CD1c-positive myeloid dendritic cell (primary cell): Measurements from ENCODE around the gene CLN3.
"Not testable (repeated sequence)": the region's sequence is repeated elsewhere in the genome, so short reads cannot be mapped to it uniquely, and the experiment has no call there.

Experiments
- DNase-seq: peaks from one replicate; pipeline ENCODE4 v3.0.0-alpha.2; 2016; ENCODE audit errors: extremely low spot score

CLN3 gene

GRCh38 chr16:28491970-28492474, at the start of gene CLN3:
CLN3 (minus strand) TSS chr16:28492074; CDS start chr16:28491759, 315 bp downstream.
- peak; percentile 94 for DNase-seq

DNA sequence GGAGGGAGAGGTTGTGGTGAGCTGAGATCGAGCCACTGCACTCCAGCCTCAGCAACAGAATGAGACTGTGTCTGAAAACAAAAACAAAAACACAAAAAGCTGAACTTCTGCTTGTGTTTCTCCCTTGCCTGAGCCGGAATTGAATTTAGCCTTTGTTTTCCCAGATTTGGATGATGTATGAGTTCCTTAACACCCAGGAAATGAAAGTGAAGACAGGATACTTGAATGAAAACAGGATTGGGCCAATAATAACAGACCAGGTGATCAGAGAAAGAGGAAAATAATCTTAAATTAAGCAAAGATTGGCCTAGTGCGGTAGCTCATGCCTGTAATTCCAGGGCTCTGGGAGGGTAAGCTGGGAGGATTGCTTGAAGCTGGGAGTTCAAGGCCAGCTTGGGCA, 48.5 kb upstream of the CLN3 start:
- DNase-seq: no peak

DNA sequence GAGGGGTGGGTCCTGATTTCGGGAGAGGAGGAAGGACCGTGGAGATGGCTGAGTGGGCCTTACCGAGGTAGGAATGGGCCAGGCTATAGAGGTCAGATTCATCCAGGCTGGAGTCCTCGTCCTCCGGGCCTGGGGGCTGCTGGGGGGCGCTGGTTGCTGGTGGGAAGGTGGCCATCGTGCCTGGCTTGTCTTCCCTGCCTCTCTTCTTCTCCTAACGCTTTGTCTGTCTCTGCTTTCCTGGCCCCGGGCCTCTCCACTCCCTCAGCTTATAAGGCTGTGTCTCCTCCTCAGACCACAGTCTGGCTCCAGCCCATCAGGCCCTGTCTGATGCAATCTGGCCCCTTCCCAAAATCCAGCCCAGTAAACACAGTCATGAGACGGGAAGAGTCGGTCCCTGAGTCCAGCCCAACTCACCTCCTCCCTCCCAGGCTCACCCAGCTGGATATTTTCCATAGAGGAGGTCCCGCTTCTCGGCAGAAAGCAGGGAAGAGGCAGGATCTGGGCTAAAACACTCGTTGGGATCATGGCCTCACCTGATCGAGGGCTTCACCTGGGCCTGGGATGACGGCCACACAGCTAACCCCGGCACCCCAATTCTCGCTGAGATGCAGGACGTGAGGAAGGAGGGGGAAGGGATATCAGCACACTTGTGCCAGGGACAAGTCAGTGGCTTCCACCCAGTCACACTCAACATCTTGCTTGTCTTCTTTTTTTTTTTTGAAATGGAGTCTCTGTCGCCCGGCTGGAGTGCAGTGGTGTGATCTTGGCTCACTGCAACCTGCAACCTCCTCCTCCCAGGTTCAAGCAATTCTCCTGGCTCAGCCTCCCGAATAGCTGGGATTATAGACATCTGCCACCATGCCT, 47.1 kb upstream of the CLN3 start, which contains the start of gene NUPR1:
TSS of gene NUPR1 (minus strand) at position 242 of the 864 bp plus-strand sequence. CDS start at position 175, 67 bp downstream.
- no peak for DNase-seq

DNA sequence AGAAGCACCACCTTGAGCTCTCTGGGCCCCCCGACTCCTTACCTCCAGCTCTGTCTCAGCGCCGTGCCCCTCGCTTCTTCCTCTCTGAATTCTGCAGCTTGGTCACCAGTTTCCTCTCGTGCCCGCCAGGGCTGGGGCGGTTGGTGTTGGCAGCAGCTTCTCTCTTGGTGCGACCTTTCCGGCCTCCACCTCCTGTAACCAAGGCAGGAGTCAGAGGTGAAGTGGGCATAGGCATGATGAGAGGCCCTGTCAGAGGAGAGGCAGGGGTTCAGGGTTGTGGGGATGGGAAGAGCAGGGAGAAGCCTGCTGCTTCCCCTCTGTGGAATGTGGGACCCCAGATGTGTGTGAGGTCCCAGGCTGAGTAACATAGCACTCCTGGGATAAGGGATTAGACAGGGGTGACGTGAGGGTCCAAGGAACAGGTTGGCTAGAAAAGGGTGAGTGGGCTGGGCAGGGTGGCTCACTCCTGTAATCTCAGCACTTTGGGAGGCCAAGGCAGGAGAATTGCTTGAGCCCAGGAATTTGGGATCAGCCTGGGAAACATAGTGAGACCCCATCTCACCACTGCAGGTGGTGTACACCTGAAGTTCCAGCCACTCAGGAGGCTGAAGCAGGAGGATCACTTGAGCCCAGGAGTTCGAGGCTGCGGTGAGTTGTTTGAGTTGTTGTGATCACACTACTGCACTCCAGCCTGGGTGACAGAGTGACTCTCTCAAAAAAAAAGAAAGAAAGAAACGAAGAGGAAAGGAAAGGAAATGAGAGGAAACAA, 46.3 kb upstream of the CLN3 start:
- DNase-seq: no peak

- no peak for DNase-seq
These were observed 45.2 kb upstream of the CLN3 start for GRCh38 chr16:28537076-28537475.

- DNase-seq: peak; percentile 92
These were observed 42.9 kb upstream of the CLN3 start for GRCh38 chr16:28534542-28535373.

DNA sequence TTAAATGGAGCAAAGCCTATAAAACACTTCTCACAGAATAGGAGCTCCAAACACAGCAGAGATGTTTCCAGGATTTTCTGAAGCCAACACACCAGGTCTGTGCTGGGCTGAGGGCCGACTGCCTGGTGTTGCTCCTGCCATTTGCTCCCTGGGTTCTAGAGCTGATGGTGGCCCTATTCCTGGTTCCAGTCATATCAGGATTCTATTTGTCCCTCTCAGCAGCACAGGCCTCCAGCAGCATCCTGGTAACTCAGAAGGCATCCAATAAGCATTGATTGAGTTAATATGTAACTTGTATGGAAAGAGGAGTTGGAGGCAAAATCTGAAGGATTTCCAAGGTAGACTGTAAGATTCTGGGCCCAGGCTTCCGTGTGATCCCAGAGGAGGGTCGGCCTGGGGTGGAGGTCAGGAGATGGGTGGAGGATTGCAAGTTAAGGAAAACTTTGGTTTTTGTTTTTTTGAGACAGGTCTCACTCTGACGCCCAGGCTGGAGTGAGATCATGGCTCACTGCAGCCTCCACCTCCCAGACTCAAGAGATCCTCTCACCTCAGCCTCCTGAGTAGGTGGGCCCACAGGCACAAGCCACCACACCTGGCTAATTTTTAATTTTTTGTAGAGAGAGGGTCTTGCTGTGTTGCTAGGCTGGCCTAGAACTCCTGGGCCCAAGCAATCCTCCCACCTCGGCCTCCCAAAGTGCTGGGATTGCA, 41.2 kb upstream of the CLN3 start:
- DNase-seq: no peak

- peak; percentile 57 for DNase-seq
These were observed 40.2 kb upstream of the CLN3 start for GRCh38 chr16:28531777-28532744.

GRCh38 chr16:28529124-28529523, 37.2 kb upstream of the CLN3 start:
- DNase-seq: no peak

DNA sequence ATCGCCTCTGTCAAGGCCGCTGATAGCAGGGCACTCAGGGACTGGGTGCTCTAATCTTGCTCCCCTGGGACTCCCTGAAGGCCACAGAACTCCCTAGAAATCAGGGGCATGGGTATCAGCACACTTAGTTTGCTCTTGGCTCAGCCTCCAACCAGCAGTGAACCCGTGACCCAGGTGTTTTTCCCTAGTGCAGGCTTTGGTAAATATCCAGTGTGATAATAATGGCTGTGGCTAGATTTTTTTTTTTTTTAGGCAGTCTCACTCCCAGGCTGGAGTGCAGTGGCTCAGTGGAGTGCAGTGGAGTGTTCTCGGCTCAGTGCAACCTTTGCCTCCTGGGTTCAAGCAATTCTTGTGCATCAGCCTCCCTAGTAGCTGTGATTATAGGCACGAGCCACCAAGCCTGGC, 36.6 kb upstream of the CLN3 start:
- no peak for DNase-seq

DNA sequence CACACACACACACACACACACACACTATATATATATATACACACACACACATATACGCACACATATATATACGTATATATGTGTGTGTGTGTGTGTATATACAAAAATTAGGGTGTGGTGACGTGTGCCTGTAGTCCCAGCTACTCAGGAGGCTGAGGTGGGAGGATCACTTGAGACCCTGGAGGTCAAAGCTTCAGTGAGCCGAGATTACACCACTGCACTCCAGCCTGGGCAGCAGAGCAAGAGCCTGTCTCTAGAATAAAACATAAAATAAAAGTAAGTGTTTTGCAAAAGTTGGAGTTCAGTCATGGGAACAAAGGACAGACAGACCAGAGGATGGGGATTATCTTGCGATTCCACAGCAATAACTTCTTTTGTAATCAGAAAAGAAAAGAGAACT, 36.1 kb upstream of the CLN3 start:
- DNase-seq: no peak

- not testable (repeated sequence) for DNase-seq
These were observed 35.4 kb upstream of the CLN3 start for GRCh38 chr16:28527100-28527785.

DNA sequence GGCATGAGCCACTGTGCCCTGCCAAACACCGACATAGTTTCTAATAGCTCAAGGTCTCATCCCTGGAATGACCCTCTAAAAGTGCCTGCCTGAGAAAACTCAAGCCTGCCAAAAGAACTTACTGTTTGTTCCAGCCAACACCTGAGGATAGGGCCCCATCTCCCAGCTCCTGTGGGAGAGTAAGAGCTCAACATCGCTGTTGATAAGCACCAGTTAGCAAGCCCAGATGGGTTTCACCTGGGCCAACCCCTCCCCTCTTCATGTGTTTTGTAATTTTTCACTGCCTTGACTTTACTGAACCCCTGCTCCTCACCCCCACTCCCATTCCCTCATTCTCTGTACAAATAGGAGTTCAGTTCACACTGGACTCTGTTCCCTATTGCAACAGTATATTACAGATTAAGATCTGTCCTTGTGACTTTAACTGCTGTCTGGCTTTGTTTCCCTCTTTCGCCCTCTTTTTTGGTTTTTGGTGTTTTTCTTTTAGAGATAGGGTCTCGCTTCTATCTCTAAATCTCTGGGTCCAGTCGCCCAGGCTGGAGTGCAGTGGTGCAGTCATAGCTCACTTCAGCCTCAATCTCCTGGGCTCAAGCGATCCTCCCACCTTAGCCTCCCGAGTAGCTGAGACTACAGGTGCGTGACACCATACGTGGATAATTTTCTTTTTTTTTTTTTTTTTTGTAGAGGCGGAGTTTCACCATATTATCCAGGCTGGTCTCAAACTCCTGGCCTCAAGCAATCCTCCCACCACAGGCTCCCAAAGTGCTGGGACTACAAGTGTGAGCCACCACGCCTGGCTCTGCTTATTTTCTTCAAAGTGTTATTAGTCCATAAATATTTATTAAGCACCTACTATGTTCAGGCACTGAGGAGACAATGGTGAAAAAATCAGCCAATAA, 34.6 kb upstream of the CLN3 start:
- no peak for DNase-seq

DNA sequence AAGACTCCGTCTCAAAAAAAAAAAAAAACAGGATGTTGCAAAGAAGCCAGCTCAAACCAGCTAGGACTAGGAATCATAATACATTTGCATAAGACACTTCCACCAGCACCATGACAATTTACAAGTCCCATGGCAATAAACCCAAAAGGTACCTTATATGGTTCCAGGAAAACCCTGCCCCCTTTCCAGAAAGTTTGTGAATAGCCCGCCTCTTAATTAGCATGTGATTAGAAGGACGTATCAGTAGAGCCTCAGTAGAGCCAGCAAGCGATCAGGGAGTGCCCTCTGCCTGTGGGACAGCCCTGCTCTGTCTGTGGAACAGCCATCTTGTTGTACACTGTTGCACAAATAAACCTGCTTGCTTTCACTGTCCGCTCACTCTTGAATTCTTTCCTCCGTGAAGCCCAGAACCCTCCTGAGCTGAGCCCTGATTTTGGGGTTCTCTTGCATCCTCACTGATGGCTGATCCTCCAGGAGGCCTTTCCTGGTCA, 32.9 kb upstream of the CLN3 start:
- peak; percentile 44 for DNase-seq

GRCh38 chr16:28522792-28523191, 30.9 kb upstream of the CLN3 start:
- DNase-seq: no peak

- no peak for DNase-seq
These were observed 29.6 kb upstream of the CLN3 start for GRCh38 chr16:28521436-28521835.

GRCh38 chr16:28520672-28521071, 28.8 kb upstream of the CLN3 start:
- DNase-seq: no peak

DNA sequence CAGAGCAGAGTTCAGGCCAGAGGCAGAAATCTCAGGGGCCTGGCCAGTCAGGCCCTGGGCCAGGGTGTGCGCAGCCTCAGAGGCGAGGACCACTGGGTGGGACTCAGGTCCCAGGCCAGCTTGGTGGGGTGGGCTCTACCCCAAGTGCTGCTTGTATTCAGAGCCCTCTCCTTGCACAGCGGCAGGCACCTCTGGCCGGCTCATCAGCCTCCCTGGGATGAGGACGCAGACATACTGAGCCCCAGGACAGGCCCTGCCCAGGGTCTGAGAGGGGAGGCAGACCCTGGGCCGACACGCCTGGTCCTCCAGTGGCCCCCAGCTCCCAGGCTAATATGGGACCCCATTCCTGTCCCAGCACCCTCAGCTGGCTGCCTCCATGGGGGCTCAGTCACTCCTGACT, 22.4 kb upstream of the CLN3 start:
- no peak for DNase-seq
